Measurements from ENCODE around the gene ZNF12.

ZNF12 gene

GRCh38 chr7:6643915-6644625 lies 62.7 kb downstream of the ZNF12 start:
- Histone ChIP-seq H3K27ac (ENCODE audit: low read depth, low read length) (no peak overlapping the region), H3K79me1 (ENCODE audit: low read length) (peaks cover 4% of the 10 kb centered on the region)

GRCh38 chr7:6642861-6643640 lies 63.7 kb downstream of the ZNF12 start:
- Histone ChIP-seq H3K56ac (ENCODE audit: low read length) (no peak overlapping the region), H4K8ac (ENCODE audit: low read depth, low read length) (no peak overlapping the region), H2AK5ac (ENCODE audit: low read length) (no peak overlapping the region), H3K4me3 (ENCODE audit: low read length) (no peak overlapping the region), H2BK120ac (ENCODE audit: low read depth, low read length) (no peak overlapping the region), H3K23ac (ENCODE audit: low read length) (no peak overlapping the region), H3K36me3 (ENCODE audit: control insufficient read depth, insufficient read depth, low read length) (no peaks in the 10 kb centered on the region), H3K18ac (ENCODE audit: low read length) (no peak overlapping the region), H2BK15ac (replicated peaks; ENCODE audit: low read depth) (no peak overlapping the region), H3K79me2 (ENCODE audit: control insufficient read depth, insufficient read depth, low read length) (no peaks in the 10 kb centered on the region), H3K79me1 (ENCODE audit: low read length) (peaks cover 4% of the 10 kb centered on the region), H4K5ac (ENCODE audit: low read length) (no peak overlapping the region), H3K27me3 (ENCODE audit: insufficient read depth, low read length, poor library complexity) (no peaks in the 10 kb centered on the region), H3K9ac (ENCODE audit: low read length) (no peak overlapping the region), H2BK5ac (ENCODE audit: low read length) (no peak overlapping the region), H3K4ac (ENCODE audit: low read depth, low read length) (no peak overlapping the region), H3K4me1 (ENCODE audit: control insufficient read depth, low read depth, low read length) (no peaks in the 10 kb centered on the region), H3K27ac (ENCODE audit: low read depth, low read length) (no peak overlapping the region), H3K4me2 (ENCODE audit: low read length) (no peak overlapping the region)
- no CpG with 5 or more reads among the region's 22 CpGs for WGBS (ENCODE audit: extremely low coverage, insufficient coverage, low lambda C conversion rate)
- DNase-seq, result no peak

More at GRCh38 chr7:6643915-6644625, 62.7 kb downstream of the ZNF12 start:
- Histone ChIP-seq H3K18ac (ENCODE audit: low read length) (no peak overlapping the region), H3K23ac (ENCODE audit: low read length) (no peak overlapping the region), H3K9ac (ENCODE audit: low read length) (no peak overlapping the region), H3K56ac (ENCODE audit: low read length) (no peak overlapping the region), H3K27me3 (ENCODE audit: insufficient read depth, low read length, poor library complexity) (no peaks in the 10 kb centered on the region), H3K36me3 (ENCODE audit: control insufficient read depth, insufficient read depth, low read length) (no peaks in the 10 kb centered on the region), H3K4ac (ENCODE audit: low read depth, low read length) (no peak overlapping the region), H2BK15ac (replicated peaks; ENCODE audit: low read depth) (no peak overlapping the region), H2BK120ac (ENCODE audit: low read depth, low read length) (no peak overlapping the region), H3K4me3 (ENCODE audit: low read length) (no peak overlapping the region), H3K4me2 (ENCODE audit: low read length) (no peak overlapping the region), H3K4me1 (ENCODE audit: control insufficient read depth, low read depth, low read length) (no peaks in the 10 kb centered on the region), H2AK5ac (ENCODE audit: low read length) (no peak overlapping the region), H3K79me2 (ENCODE audit: control insufficient read depth, insufficient read depth, low read length) (no peaks in the 10 kb centered on the region), H4K5ac (ENCODE audit: low read length) (no peak overlapping the region), H4K8ac (ENCODE audit: low read depth, low read length) (no peak overlapping the region), H2BK5ac (ENCODE audit: low read length) (no peak overlapping the region)
- no CpG with 5 or more reads among the region's 21 CpGs for WGBS (ENCODE audit: extremely low coverage, insufficient coverage, low lambda C conversion rate)
- DNase-seq, result no peak

- H3K4me1 ChIP-seq (ENCODE audit: control insufficient read depth, low read depth, low read length), result no peaks in the 10 kb centered on the region
- H3K23ac ChIP-seq (ENCODE audit: low read length), result no peak overlapping the region
- no peaks in the 10 kb centered on the region for H3K27me3 ChIP-seq (ENCODE audit: insufficient read depth, low read length, poor library complexity)
- no peak overlapping the region for H3K18ac ChIP-seq (ENCODE audit: low read length)
- H2BK120ac ChIP-seq (ENCODE audit: low read depth, low read length), result no peak overlapping the region
- H2AK5ac ChIP-seq (ENCODE audit: low read length), result no peak overlapping the region
- no peak for DNase-seq
- no peaks in the 10 kb centered on the region for H3K79me2 ChIP-seq (ENCODE audit: control insufficient read depth, insufficient read depth, low read length)
- H3K9ac ChIP-seq (ENCODE audit: low read length), result no peak overlapping the region
- H2BK5ac ChIP-seq (ENCODE audit: low read length), result no peak overlapping the region
- H3K4me3 ChIP-seq (ENCODE audit: low read length), result no peak overlapping the region
- H3K56ac ChIP-seq (ENCODE audit: low read length), result no peak overlapping the region
- no peak overlapping the region for H4K5ac ChIP-seq (ENCODE audit: low read length)
- no peak overlapping the region for H3K27ac ChIP-seq (ENCODE audit: low read depth, low read length)
- no peak overlapping the region for H3K4ac ChIP-seq (ENCODE audit: low read depth, low read length)
- H4K8ac ChIP-seq (ENCODE audit: low read depth, low read length), result no peak overlapping the region
- no CpG with 5 or more reads among the region's 24 CpGs for WGBS (ENCODE audit: extremely low coverage, insufficient coverage, low lambda C conversion rate)
- no peak overlapping the region for H3K4me2 ChIP-seq (ENCODE audit: low read length)
- no peak overlapping the region for H2BK15ac ChIP-seq (replicated peaks; ENCODE audit: low read depth)
- no peaks in the 10 kb centered on the region for H3K36me3 ChIP-seq (ENCODE audit: control insufficient read depth, insufficient read depth, low read length)
- peaks cover 4% of the 10 kb centered on the region for H3K79me1 ChIP-seq (ENCODE audit: low read length)
These were observed 64.4 kb downstream of the ZNF12 start for GRCh38 chr7:6642239-6642839.

- H3K4me1 ChIP-seq (ENCODE audit: control insufficient read depth, low read depth, low read length), result no peaks in the 10 kb centered on the region
- H3K18ac ChIP-seq (ENCODE audit: low read length), result no peak overlapping the region
- peaks cover 4% of the 10 kb centered on the region for H3K79me1 ChIP-seq (ENCODE audit: low read length)
- no peak overlapping the region for H3K27ac ChIP-seq (ENCODE audit: low read depth, low read length)
- no peak overlapping the region for H3K4ac ChIP-seq (ENCODE audit: low read depth, low read length)
- H3K9ac ChIP-seq (ENCODE audit: low read length), result no peak overlapping the region
- no peak overlapping the region for H4K8ac ChIP-seq (ENCODE audit: low read depth, low read length)
- DNase-seq, result no peak
- no peak overlapping the region for H2BK120ac ChIP-seq (ENCODE audit: low read depth, low read length)
- no peak overlapping the region for H3K23ac ChIP-seq (ENCODE audit: low read length)
- no peak overlapping the region for H2BK5ac ChIP-seq (ENCODE audit: low read length)
- no peak overlapping the region for H2AK5ac ChIP-seq (ENCODE audit: low read length)
- no peak overlapping the region for H3K56ac ChIP-seq (ENCODE audit: low read length)
- no peaks in the 10 kb centered on the region for H3K79me2 ChIP-seq (ENCODE audit: control insufficient read depth, insufficient read depth, low read length)
- H2BK15ac ChIP-seq (replicated peaks; ENCODE audit: low read depth), result no peak overlapping the region
- no peaks in the 10 kb centered on the region for H3K27me3 ChIP-seq (ENCODE audit: insufficient read depth, low read length, poor library complexity)
- H3K4me2 ChIP-seq (ENCODE audit: low read length), result no peak overlapping the region
- WGBS (ENCODE audit: extremely low coverage, insufficient coverage, low lambda C conversion rate), result no CpG with 5 or more reads among the region's 15 CpGs
- H3K4me3 ChIP-seq (ENCODE audit: low read length), result no peak overlapping the region
- no peak overlapping the region for H4K5ac ChIP-seq (ENCODE audit: low read length)
- H3K36me3 ChIP-seq (ENCODE audit: control insufficient read depth, insufficient read depth, low read length), result no peaks in the 10 kb centered on the region
These were observed 65.3 kb downstream of the ZNF12 start for GRCh38 chr7:6641305-6642035.

- no peak overlapping the region for H2BK15ac ChIP-seq (replicated peaks; ENCODE audit: low read depth)
- no peak overlapping the region for H2BK5ac ChIP-seq (ENCODE audit: low read length)
- DNase-seq, result peak; percentile 97
- no peaks in the 10 kb centered on the region for H3K79me2 ChIP-seq (ENCODE audit: control insufficient read depth, insufficient read depth, low read length)
- H4K8ac ChIP-seq (ENCODE audit: low read depth, low read length), result no peak overlapping the region
- H2AK5ac ChIP-seq (ENCODE audit: low read length), result no peak overlapping the region
- no peak overlapping the region for H3K4me3 ChIP-seq (ENCODE audit: low read length)
- H2BK120ac ChIP-seq (ENCODE audit: low read depth, low read length), result no peak overlapping the region
- no peak overlapping the region for H3K4me2 ChIP-seq (ENCODE audit: low read length)
- H3K4ac ChIP-seq (ENCODE audit: low read depth, low read length), result no peak overlapping the region
- no CpG with 5 or more reads among the region's 11 CpGs for WGBS (ENCODE audit: extremely low coverage, insufficient coverage, low lambda C conversion rate)
- H3K4me1 ChIP-seq (ENCODE audit: control insufficient read depth, low read depth, low read length), result no peaks in the 10 kb centered on the region
- H3K9ac ChIP-seq (ENCODE audit: low read length), result no peak overlapping the region
- no peak overlapping the region for H3K56ac ChIP-seq (ENCODE audit: low read length)
- H3K23ac ChIP-seq (ENCODE audit: low read length), result no peak overlapping the region
- H3K27me3 ChIP-seq (ENCODE audit: insufficient read depth, low read length, poor library complexity), result no peaks in the 10 kb centered on the region
- H3K18ac ChIP-seq (ENCODE audit: low read length), result no peak overlapping the region
- H3K79me1 ChIP-seq (ENCODE audit: low read length), result peaks cover 4% of the 10 kb centered on the region
- H3K36me3 ChIP-seq (ENCODE audit: control insufficient read depth, insufficient read depth, low read length), result no peaks in the 10 kb centered on the region
- no peak overlapping the region for H3K27ac ChIP-seq (ENCODE audit: low read depth, low read length)
- H4K5ac ChIP-seq (ENCODE audit: low read length), result no peak overlapping the region
These were observed 66.5 kb downstream of the ZNF12 start for GRCh38 chr7:6640246-6640721.
